Body of pancreas (tissue), 4 donors: ENCODE measurements around the gene B4GALNT3. TPM values are rescaled to one million over a fixed set of nuclear protein-coding genes. Genes with fewer than 3 reads are reported as not detected.
A peak's percentile ranks its signal among the peaks of the same experiment; 100 is the strongest.

Experiments
- ATAC-seq: fragments of 150-250 bp; one replicate; pipeline ENCODE4 v1.9.1; 2016
- DNase-seq, 4 donors: peaks; one replicate each; pipeline ENCODE4 v3.0.0-alpha.2; 2019
- H3K27ac ChIP-seq, 4 donors: fragments of 200-600 bp; sonication (generic); 1 replicate in 3 of 4; 2 replicates in 1 of 4; pipeline versions ENCODE4 v1.5.1 to v1.6.1; 2016 to 2019; ENCODE audit warnings: mild to moderate bottlenecking in 1 of 4, mixed read lengths in 1 of 4, moderate library complexity in 1 of 4
- H3K27me3 ChIP-seq, 2 donors: fragments of 200-600 bp; sonication (generic); one replicate each; pipeline ENCODE4 v1.6.0; 2016; ENCODE audit warnings: mild to moderate bottlenecking in 1 of 2
- H3K36me3 ChIP-seq, 2 donors: fragments of 200-600 bp; sonication (generic); replicated peaks in 1 of 2; 2 replicates each; pipeline ENCODE4 v1.5.1; 2016; ENCODE audit warnings: low read depth in 2 of 2; ENCODE audit not compliant: insufficient read depth in 1 of 2
- H3K4me1 ChIP-seq: fragments of 200-600 bp; sonication (generic); one replicate; pipeline ENCODE4 v1.6.0; 2016
- H3K4me3 ChIP-seq, 2 donors: fragments of 200-600 bp; sonication (generic); 1 replicate in 1 of 2; 2 replicates in 1 of 2; pipeline ENCODE4 v1.5.1; 2016 to 2019
- H3K9me3 ChIP-seq, 3 donors: fragments of 200-600 bp; sonication (generic); 1 replicate in 2 of 3; 2 replicates in 1 of 3; pipeline ENCODE4 v1.5.1; 2016
- CTCF ChIP-seq, 7 experiments: fragments of 450-650 bp in 4 of 7; fragments of 200-600 bp in 3 of 7; sonication (generic) in 3 of 7; IDR thresholded peaks; one replicate each; pipeline ENCODE4 v1.5.1; 2016 to 2019; ENCODE audit warnings: antibody characterized with exemption in 7 of 7
- POLR2A ChIP-seq, 3 donors: fragments of 450-650 bp; IDR thresholded peaks; one replicate each; pipeline ENCODE4 v1.6.1; 2016; ENCODE audit warnings: antibody characterized with exemption in 3 of 3, mild to moderate bottlenecking in 2 of 3
- WGBS, 2 donors: methylation state at CpG; one replicate each; pipeline ENCODE4 v1.1.5; 2017; 5-methylcytosine and 5-hydroxymethylcytosine counted together
- intact Hi-C: fragments of 100-400 bp; cut with DNase I; formaldehyde crosslinking; loops from one replicate; pipeline ENCODE4 v1.15.1; 2023
- total RNA-seq, 2 donors: library from RNA; depleted of rRNA; stranded (reverse); fragments of >200 nt; gene quantifications; one replicate each; pipeline ENCODE4 v1.1.0, GENCODE V29; 2016

The B4GALNT3 gene
- total RNA-seq, 2 donors from 2014 or later: 4.0 to 9.3 TPM

GRCh38 chr12:512933-513332 lies 53.2 kb downstream of the B4GALNT3 start:
- H3K9me3 ChIP-seq: no peaks in the 10 kb centered on the region
- WGBS, 2 donors: 77 to 84% methylated on average over 6 of the region's 6 CpGs
- ATAC-seq (no peak), DNase-seq (no peak)
- TF ChIP-seq POLR2A (IDR thresholded peaks at IDR 0.05) (no peak), CTCF (IDR thresholded peaks at IDR 0.05) (no peak)
- no peak overlapping the region for H3K27ac ChIP-seq
- H3K27me3 ChIP-seq: no peaks in the 10 kb centered on the region
- H3K4me3 ChIP-seq: no peak overlapping the region
- peaks cover 8% of the 10 kb centered on the region for H3K4me1 ChIP-seq
- H3K36me3 ChIP-seq: no peaks in the 10 kb centered on the region
- intact Hi-C loops: no loop called here

- peak; percentile 31 for ATAC-seq
- intact Hi-C loops: no loop called here
- H3K4me1 ChIP-seq: peaks cover 8% of the 10 kb centered on the region
Observed at GRCh38 chr12:513446-513845, 53.7 kb downstream of the B4GALNT3 start.

GRCh38 chr12:517538-517937 lies 57.8 kb downstream of the B4GALNT3 start:
- WGBS, 2 donors: 61 to 77% methylated on average over 3 of the region's 3 CpGs
- Histone ChIP-seq H3K27me3 (no peaks in the 10 kb centered on the region), H3K27ac (no peak overlapping the region), H3K36me3 (no peaks in the 10 kb centered on the region), H3K4me3 (no peak overlapping the region), H3K4me1 (peaks cover 8% of the 10 kb centered on the region), H3K9me3 (no peaks in the 10 kb centered on the region)
- TF ChIP-seq CTCF (IDR thresholded peaks at IDR 0.05) (no peak), POLR2A (IDR thresholded peaks at IDR 0.05) (no peak)
- intact Hi-C loops: no loop called here
- DNase-seq (no peak), ATAC-seq (no peak)

More at GRCh38 chr12:513446-513845, 53.7 kb downstream of the B4GALNT3 start:
- no peaks in the 10 kb centered on the region for H3K27me3 ChIP-seq
- H3K9me3 ChIP-seq: no peaks in the 10 kb centered on the region
- no peak overlapping the region for H3K27ac ChIP-seq
- no peaks in the 10 kb centered on the region for H3K36me3 ChIP-seq
- no peak for DNase-seq
- no peak overlapping the region for H3K4me3 ChIP-seq
- 26 to 36% methylated on average over 7 of the region's 7 CpGs for WGBS, 2 donors
- no peak for TF ChIP-seq CTCF (IDR thresholded peaks at IDR 0.05)
- TF ChIP-seq POLR2A (IDR thresholded peaks at IDR 0.05): no peak

GRCh38 chr12:520119-520518 lies 60.4 kb downstream of the B4GALNT3 start:
- H3K27ac ChIP-seq: no peak overlapping the region
- 59 to 61% methylated on average over 2 of the region's 2 CpGs for WGBS, 2 donors
- intact Hi-C loops: no loop called here
- H3K4me3 ChIP-seq: no peak overlapping the region
- H3K9me3 ChIP-seq: no peaks in the 10 kb centered on the region
- H3K36me3 ChIP-seq: no peaks in the 10 kb centered on the region
- ATAC-seq (no peak), DNase-seq (no peak)
- H3K27me3 ChIP-seq: no peaks in the 10 kb centered on the region
- TF ChIP-seq CTCF (IDR thresholded peaks at IDR 0.05) (no peak), POLR2A (IDR thresholded peaks at IDR 0.05) (no peak)
- H3K4me1 ChIP-seq: no peaks in the 10 kb centered on the region

- TF ChIP-seq CTCF (IDR thresholded peaks at IDR 0.05): no peak
- no peak for TF ChIP-seq POLR2A (IDR thresholded peaks at IDR 0.05)
- no peak for ATAC-seq
- Histone ChIP-seq H3K4me1 (no peaks in the 10 kb centered on the region), H3K4me3 (no peak overlapping the region), H3K36me3 (no peaks in the 10 kb centered on the region), H3K9me3 (no peaks in the 10 kb centered on the region), H3K27me3 (no peaks in the 10 kb centered on the region), H3K27ac (no peak overlapping the region)
- no peak for DNase-seq
- intact Hi-C loops: no loop called here
- 65% methylated on average over 7 of the region's 7 CpGs for WGBS, 2 donors
Observed at GRCh38 chr12:522692-523378, 63.1 kb downstream of the B4GALNT3 start.
